CD4-positive, alpha-beta T cell treated with Interleukin-21 for 1 hour (primary cell): ENCODE measurements around the gene PCDH15.

Experiments used
- DNase-seq: peaks from one replicate; pipeline ENCODE4 v3.0.0-alpha.2; 2020

Gene PCDH15

GRCh38 chr10:54342058-54342457 lies 459.0 kb downstream of the PCDH15 start:
- no peak for DNase-seq

- no peak for DNase-seq
Observed at GRCh38 chr10:54335296-54335695, 465.7 kb downstream of the PCDH15 start.

- no peak for DNase-seq
Observed at GRCh38 chr10:54319341-54319740, 481.7 kb downstream of the PCDH15 start.

GRCh38 chr10:54318470-54318869 lies 482.6 kb downstream of the PCDH15 start:
- DNase-seq = no peak

- no peak for DNase-seq
Observed at GRCh38 chr10:54314430-54314829, 486.6 kb downstream of the PCDH15 start.

- DNase-seq = no peak
Observed at GRCh38 chr10:54284526-54285193, 516.4 kb downstream of the PCDH15 start.

- no peak for DNase-seq
Observed at GRCh38 chr10:54282012-54282411, 519.0 kb downstream of the PCDH15 start.

- DNase-seq = no peak
Observed at GRCh38 chr10:54266395-54266794, 534.6 kb downstream of the PCDH15 start.

GRCh38 chr10:54262726-54263125 lies 538.3 kb downstream of the PCDH15 start:
- no peak for DNase-seq

- DNase-seq = no peak
Observed at GRCh38 chr10:54259104-54259503, 541.9 kb downstream of the PCDH15 start.

- no peak for DNase-seq
Observed at GRCh38 chr10:54234832-54235231, 566.2 kb downstream of the PCDH15 start.

GRCh38 chr10:54203401-54203800 lies 597.6 kb downstream of the PCDH15 start:
- DNase-seq = no peak

GRCh38 chr10:54198051-54198450 lies 603.0 kb downstream of the PCDH15 start:
- no peak for DNase-seq

GRCh38 chr10:54194806-54195205 lies 606.2 kb downstream of the PCDH15 start:
- DNase-seq = no peak

GRCh38 chr10:54159924-54160323 lies 641.1 kb downstream of the PCDH15 start:
- DNase-seq = no peak

- DNase-seq = no peak
Observed at GRCh38 chr10:54148508-54148907, 652.5 kb downstream of the PCDH15 start.

GRCh38 chr10:54139819-54140428 lies 661.1 kb downstream of the PCDH15 start:
- no peak for DNase-seq

GRCh38 chr10:54137396-54137795 lies 663.6 kb downstream of the PCDH15 start:
- no peak for DNase-seq

GRCh38 chr10:54133203-54133602 lies 667.8 kb downstream of the PCDH15 start:
- DNase-seq = no peak

GRCh38 chr10:54131833-54132232 lies 669.2 kb downstream of the PCDH15 start:
- no peak for DNase-seq

- no peak for DNase-seq
Observed at GRCh38 chr10:54130394-54130793, 670.6 kb downstream of the PCDH15 start.

- DNase-seq = no peak
Observed at GRCh38 chr10:54125098-54125747, 675.8 kb downstream of the PCDH15 start.

- no peak for DNase-seq
Observed at GRCh38 chr10:54124209-54124885, 676.7 kb downstream of the PCDH15 start.

- no peak for DNase-seq
Observed at GRCh38 chr10:54120806-54121205, 680.2 kb downstream of the PCDH15 start.
